ENCODE results near the gene GTPBP2.

GTPBP2 gene

DNA sequence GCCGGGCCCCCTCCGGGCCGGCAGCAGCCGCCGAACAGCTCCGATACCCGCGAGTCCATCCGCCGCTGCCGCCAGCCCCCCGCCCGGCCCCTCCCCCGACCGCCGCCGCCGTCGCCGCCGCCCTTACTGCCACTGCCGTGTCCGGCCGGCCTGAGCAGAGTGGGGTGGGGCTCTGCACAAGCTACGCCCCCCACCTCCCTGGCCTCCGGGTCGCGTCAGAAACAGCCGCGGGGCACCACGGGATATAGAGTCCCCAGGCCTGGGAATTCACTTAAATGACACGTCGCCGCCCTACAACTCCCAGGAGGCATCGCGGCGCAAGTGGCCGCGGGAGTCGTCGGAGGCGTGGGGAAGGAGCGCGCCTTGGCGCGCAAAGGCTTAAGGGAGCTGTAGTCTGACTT lies at the start of gene GTPBP2 (continued):
- TF ChIP-seq PRDM10 (tag by site-specific recombination; IDR thresholded peaks at IDR 0.05) (no peak), ZNF174 (tag by site-specific recombination; IDR thresholded peaks at IDR 0.05) (no peak), GLIS1 (tag by site-specific recombination; IDR thresholded peaks at IDR 0.05) (peak; percentile 50; the same call in 1 of the 2 replicates), ZFHX2 (tag by site-specific recombination; conservative IDR thresholded peaks at IDR 0.05) (peak; percentile 63), ZBTB11 (tag by site-specific recombination; conservative IDR thresholded peaks at IDR 0.05; ENCODE audit: low read depth) (peak; percentile 77), ZIC2 (tag by site-specific recombination; IDR thresholded peaks at IDR 0.05) (no peak), ZXDB (tag by site-specific recombination; IDR thresholded peaks at IDR 0.05) (peak; percentile 89), ZBTB8A (tag by site-specific recombination; IDR thresholded peaks at IDR 0.05) (no peak), ZBTB17 (tag by site-specific recombination; IDR thresholded peaks at IDR 0.05) (peak; percentile 62; the same call in 1 of the 2 replicates), WT1 (tag by site-specific recombination; IDR thresholded peaks at IDR 0.05) (peak; percentile 59), GLIS2 (tag by site-specific recombination; IDR thresholded peaks at IDR 0.05) (peak; percentile 92), ZNF76 (tag by site-specific recombination; IDR thresholded peaks at IDR 0.05; ENCODE audit: borderline replicate concordance, low read depth) (peak; percentile 98), ZNF837 (tag by site-specific recombination; IDR thresholded peaks at IDR 0.05) (no peak), ZNF112 (tag by site-specific recombination; IDR thresholded peaks at IDR 0.05) (no peak), YY2 (tag by site-specific recombination; IDR thresholded peaks at IDR 0.05) (no peak), MZF1 (tag by site-specific recombination; IDR thresholded peaks at IDR 0.05; ENCODE audit: borderline replicate concordance) (no peak), ZNF510 (tag by site-specific recombination; IDR thresholded peaks at IDR 0.05; ENCODE audit: insufficient replicate concordance) (no peak), ATF2 (tag by site-specific recombination; IDR thresholded peaks at IDR 0.05; ENCODE audit: low read depth) (no peak), KLF8 (tag by site-specific recombination; IDR thresholded peaks at IDR 0.05) (peak; percentile 95), ZNF302 (tag by site-specific recombination; IDR thresholded peaks at IDR 0.05; ENCODE audit: low read depth) (no peak), SP3 (tag by site-specific recombination; IDR thresholded peaks at IDR 0.05) (peak; percentile 99)
- TF ChIP-seq, protein P1, sequence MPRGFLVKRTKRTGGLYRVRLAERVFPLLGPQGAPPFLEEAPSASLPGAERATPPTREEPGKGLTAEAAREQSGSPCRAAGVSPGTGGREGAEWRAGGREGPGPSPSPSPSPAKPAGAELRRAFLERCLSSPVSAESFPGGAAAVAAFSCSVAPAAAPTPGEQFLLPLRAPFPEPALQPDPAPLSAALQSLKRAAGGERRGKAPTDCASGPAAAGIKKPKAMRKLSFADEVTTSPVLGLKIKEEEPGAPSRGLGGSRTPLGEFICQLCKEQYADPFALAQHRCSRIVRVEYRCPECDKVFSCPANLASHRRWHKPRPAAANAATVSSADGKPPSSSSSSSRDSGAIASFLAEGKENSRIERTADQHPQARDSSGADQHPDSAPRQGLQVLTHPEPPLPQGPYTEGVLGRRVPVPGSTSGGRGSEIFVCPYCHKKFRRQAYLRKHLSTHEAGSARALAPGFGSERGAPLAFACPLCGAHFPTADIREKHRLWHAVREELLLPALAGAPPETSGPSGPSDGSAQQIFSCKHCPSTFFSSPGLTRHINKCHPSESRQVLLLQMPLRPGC (tag by site-specific recombination; IDR thresholded peaks at IDR 0.05): no peak
- TF ChIP-seq, protein P2, sequence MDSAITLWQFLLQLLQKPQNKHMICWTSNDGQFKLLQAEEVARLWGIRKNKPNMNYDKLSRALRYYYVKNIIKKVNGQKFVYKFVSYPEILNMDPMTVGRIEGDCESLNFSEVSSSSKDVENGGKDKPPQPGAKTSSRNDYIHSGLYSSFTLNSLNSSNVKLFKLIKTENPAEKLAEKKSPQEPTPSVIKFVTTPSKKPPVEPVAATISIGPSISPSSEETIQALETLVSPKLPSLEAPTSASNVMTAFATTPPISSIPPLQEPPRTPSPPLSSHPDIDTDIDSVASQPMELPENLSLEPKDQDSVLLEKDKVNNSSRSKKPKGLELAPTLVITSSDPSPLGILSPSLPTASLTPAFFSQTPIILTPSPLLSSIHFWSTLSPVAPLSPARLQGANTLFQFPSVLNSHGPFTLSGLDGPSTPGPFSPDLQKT (IDR thresholded peaks at IDR 0.05; ENCODE audit: borderline replicate concordance, low read depth, low read length): no peak
- TF ChIP-seq, protein P3, sequence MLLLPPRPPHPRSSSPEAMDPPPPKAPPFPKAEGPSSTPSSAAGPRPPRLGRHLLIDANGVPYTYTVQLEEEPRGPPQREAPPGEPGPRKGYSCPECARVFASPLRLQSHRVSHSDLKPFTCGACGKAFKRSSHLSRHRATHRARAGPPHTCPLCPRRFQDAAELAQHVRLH (tag by site-specific recombination; IDR thresholded peaks at IDR 0.05): no peak
